ENCODE measurements around the gene LMF1. TPM values are rescaled to one million over a fixed set of nuclear protein-coding genes. Genes with fewer than 3 reads are reported as not detected.

LMF1 gene
- total RNA-seq, 2 experiments from 2014 or later: 17.0 to 31.4 TPM

DNA sequence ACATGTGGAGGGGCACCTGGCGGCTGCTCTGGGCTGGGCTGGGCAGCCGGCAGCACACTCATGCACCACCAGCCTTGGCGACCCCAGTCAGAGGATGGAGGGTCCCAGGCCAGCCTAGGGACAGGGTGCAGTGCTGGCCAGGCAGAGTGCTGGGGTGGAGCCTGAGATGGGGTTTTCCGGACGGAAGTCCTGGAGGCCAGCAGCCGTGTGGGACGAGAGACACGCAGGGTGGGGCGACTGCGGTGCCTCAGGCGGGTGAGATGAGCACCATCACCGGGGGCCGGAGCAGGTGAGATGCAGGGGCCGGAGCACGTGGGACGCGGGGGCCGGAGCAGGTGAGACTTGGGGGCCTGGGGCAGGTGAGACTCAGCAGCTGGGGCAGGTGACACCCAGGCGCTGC, 55.2 kb downstream of the LMF1 start:
- BruUV-seq (replicated peaks): no TSS peak
- Histone ChIP-seq H3K4me2 (ENCODE audit: low read length) (no peak overlapping the region), H4K20me1 (ENCODE audit: insufficient read depth, low read length) (no peaks in the 10 kb centered on the region), H2AFZ (ENCODE audit: low read length) (no peak overlapping the region), H3K4me1 (ENCODE audit: insufficient read depth, low read length, poor library complexity, severe bottlenecking) (no peaks in the 10 kb centered on the region), H3K36me3 (ENCODE audit: insufficient read depth, low read length) (no peaks in the 10 kb centered on the region), H3K4me3 (ENCODE audit: low read depth, low read length, poor library complexity, severe bottlenecking) (no peak overlapping the region), H3K27ac (ENCODE audit: low read depth, low read length, poor library complexity, severe bottlenecking) (no peak overlapping the region), H3K9me2 (ENCODE audit: insufficient read depth, low read length) (no peaks in the 10 kb centered on the region), H3K79me2 (ENCODE audit: insufficient read depth, low read depth, low read length) (no peaks in the 10 kb centered on the region), H3K9me3 (ENCODE audit: low read length) (no peaks in the 10 kb centered on the region)
- ChIA-PET CTCF (ENCODE audit: unreplicated experiment) (no interaction called here), POLR2A (no interaction called here)
- TF ChIP-seq, protein P1, sequence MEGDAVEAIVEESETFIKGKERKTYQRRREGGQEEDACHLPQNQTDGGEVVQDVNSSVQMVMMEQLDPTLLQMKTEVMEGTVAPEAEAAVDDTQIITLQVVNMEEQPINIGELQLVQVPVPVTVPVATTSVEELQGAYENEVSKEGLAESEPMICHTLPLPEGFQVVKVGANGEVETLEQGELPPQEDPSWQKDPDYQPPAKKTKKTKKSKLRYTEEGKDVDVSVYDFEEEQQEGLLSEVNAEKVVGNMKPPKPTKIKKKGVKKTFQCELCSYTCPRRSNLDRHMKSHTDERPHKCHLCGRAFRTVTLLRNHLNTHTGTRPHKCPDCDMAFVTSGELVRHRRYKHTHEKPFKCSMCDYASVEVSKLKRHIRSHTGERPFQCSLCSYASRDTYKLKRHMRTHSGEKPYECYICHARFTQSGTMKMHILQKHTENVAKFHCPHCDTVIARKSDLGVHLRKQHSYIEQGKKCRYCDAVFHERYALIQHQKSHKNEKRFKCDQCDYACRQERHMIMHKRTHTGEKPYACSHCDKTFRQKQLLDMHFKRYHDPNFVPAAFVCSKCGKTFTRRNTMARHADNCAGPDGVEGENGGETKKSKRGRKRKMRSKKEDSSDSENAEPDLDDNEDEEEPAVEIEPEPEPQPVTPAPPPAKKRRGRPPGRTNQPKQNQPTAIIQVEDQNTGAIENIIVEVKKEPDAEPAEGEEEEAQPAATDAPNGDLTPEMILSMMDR (conservative IDR thresholded peaks at IDR 0.05; ENCODE audit: low read length): no peak
- DNase-seq (ENCODE audit: low spot score): no peak
- intact Hi-C loops (cut with micrococcal nuclease; ENCODE audit: unreplicated experiment): no loop called here

DNA sequence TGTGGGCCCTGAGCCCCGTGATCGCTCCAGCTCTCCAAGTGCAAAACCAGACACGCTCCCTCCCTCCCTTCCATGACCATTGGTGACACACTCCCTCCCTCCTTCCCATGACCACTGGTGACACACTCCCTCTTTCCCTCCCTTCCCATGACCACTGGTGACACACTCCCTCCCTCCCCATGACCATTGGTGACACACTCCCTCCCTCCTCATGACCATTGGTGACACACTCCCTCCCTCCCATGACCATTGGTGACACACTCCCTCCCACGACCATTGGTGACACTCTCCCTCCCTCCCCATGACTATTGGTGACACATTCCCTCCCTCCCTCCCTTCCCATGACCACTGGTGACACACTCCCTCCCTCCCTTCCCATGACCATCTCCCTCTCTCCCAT, 56.3 kb downstream of the LMF1 start:
- Histone ChIP-seq H3K9me2 (ENCODE audit: insufficient read depth, low read length) (no peaks in the 10 kb centered on the region), H3K4me2 (ENCODE audit: low read length) (no peak overlapping the region), H3K9me3 (ENCODE audit: low read length) (no peaks in the 10 kb centered on the region), H4K20me1 (ENCODE audit: insufficient read depth, low read length) (no peaks in the 10 kb centered on the region), H2AFZ (ENCODE audit: low read length) (no peak overlapping the region), H3K36me3 (ENCODE audit: insufficient read depth, low read length) (peaks cover 6% of the 10 kb centered on the region; the same call in 1 of the 2 replicates), H3K4me3 (ENCODE audit: low read depth, low read length, poor library complexity, severe bottlenecking) (no peak overlapping the region), H3K79me2 (ENCODE audit: insufficient read depth, low read depth, low read length) (no peaks in the 10 kb centered on the region), H3K27ac (ENCODE audit: low read depth, low read length, poor library complexity, severe bottlenecking) (no peak overlapping the region), H3K4me1 (ENCODE audit: insufficient read depth, low read length, poor library complexity, severe bottlenecking) (no peaks in the 10 kb centered on the region)
- POLR2A ChIA-PET: no interaction called here
- BruUV-seq (replicated peaks): no TSS peak
- no peak for DNase-seq (ENCODE audit: low spot score)
- intact Hi-C loops (cut with micrococcal nuclease; ENCODE audit: unreplicated experiment): no loop called here
- CTCF ChIA-PET (ENCODE audit: unreplicated experiment): no interaction called here
- TF ChIP-seq, protein P1 (conservative IDR thresholded peaks at IDR 0.05; ENCODE audit: low read length): no peak
- no peak for TF ChIP-seq EZH2phosphoT487 (IDR thresholded peaks at IDR 0.05; ENCODE audit: borderline replicate concordance, low read depth, low read length)

DNA sequence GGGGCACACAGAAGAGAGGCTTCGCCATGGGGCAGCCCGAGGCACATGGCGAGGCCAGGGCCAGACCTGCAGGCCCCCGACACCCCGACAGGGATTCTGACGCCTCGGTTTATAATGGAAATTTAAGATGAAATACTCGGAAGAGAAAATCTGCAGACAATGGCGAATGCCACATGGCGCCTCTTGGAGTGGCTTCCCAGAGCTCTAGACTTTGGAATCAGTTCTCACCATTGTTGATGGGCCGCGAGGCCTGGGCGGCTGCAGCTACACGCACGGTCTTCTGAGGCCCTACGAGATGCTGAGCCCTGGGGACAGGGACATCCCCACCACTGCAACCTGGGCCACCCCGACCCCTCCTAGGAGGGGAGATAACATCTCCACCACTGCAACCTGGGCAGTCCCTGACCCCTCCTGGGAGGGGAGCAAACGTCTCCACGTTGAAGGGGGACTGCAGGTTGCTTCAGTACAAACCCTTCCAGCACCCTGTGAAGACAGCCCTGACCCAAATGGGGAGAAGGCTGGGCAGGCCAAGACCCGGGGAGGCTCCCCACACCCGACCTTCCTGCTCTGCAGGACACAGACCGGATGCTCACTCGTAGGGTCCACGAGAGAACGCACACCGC, 56.9 kb downstream of the LMF1 start:
- Histone ChIP-seq H4K20me1 (ENCODE audit: insufficient read depth, low read length) (no peaks in the 10 kb centered on the region), H3K4me3 (ENCODE audit: low read depth, low read length, poor library complexity, severe bottlenecking) (no peak overlapping the region), H2AFZ (ENCODE audit: low read length) (no peak overlapping the region), H3K4me1 (ENCODE audit: insufficient read depth, low read length, poor library complexity, severe bottlenecking) (no peaks in the 10 kb centered on the region), H3K4me2 (ENCODE audit: low read length) (no peak overlapping the region), H3K9me2 (ENCODE audit: insufficient read depth, low read length) (no peaks in the 10 kb centered on the region), H3K9me3 (ENCODE audit: low read length) (no peaks in the 10 kb centered on the region), H3K79me2 (ENCODE audit: insufficient read depth, low read depth, low read length) (no peaks in the 10 kb centered on the region), H3K27ac (ENCODE audit: low read depth, low read length, poor library complexity, severe bottlenecking) (no peak overlapping the region), H3K36me3 (ENCODE audit: insufficient read depth, low read length) (peaks cover 7% of the 10 kb centered on the region; the same call in 1 of the 2 replicates)
- ChIA-PET POLR2A (no interaction called here), CTCF (ENCODE audit: unreplicated experiment) (no interaction called here)
- BruUV-seq (replicated peaks): no TSS peak
- TF ChIP-seq, protein P1 (conservative IDR thresholded peaks at IDR 0.05; ENCODE audit: low read length): no peak
- TF ChIP-seq EZH2phosphoT487 (IDR thresholded peaks at IDR 0.05; ENCODE audit: borderline replicate concordance, low read depth, low read length): no peak
- intact Hi-C loops (cut with micrococcal nuclease; ENCODE audit: unreplicated experiment): no loop called here
- no peak for DNase-seq (ENCODE audit: low spot score)

All from OCI-LY7 (cell line).